HG03571 (cell line): ENCODE data around the gene B3GNT3.
"Not testable (repeated sequence)": the region's sequence is repeated elsewhere in the genome, so short reads cannot be mapped to it uniquely, and the experiment has no call there.

Source experiments
- ATAC-seq: cut with Tn5 transposase; IDR thresholded peaks from one replicate; pipeline ENCODE4 v1.9.1; 2021; ENCODE audit not compliant: unreplicated experiment

B3GNT3 gene

DNA sequence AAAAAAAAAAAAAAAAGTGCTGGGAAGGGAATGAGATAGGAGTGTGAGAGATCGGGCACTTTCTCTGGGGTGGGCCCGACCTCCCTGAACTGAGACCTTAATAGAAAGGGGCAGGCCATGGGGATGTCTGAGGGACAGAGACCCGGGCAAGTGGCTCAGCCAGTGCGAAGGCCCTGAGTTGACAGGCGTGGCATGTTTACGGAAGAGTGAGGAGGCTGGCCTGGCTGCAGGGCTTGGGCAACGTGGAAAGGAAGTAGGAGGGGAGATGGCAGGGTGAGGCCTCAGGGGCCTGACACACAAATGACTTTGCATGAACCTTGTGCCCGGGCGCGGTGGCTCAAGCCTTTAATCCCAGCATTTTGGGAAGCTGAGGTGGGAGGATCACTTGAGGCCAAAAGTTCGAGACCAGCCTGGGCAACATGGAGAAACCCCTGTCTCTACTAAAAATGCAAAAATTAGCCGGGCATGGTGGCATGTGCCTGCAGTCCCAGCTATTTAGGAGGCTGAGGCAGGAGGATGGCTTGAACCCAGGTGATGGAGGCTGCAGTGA lies 29.8 kb upstream of the B3GNT3 start:
- no peak for ATAC-seq

DNA sequence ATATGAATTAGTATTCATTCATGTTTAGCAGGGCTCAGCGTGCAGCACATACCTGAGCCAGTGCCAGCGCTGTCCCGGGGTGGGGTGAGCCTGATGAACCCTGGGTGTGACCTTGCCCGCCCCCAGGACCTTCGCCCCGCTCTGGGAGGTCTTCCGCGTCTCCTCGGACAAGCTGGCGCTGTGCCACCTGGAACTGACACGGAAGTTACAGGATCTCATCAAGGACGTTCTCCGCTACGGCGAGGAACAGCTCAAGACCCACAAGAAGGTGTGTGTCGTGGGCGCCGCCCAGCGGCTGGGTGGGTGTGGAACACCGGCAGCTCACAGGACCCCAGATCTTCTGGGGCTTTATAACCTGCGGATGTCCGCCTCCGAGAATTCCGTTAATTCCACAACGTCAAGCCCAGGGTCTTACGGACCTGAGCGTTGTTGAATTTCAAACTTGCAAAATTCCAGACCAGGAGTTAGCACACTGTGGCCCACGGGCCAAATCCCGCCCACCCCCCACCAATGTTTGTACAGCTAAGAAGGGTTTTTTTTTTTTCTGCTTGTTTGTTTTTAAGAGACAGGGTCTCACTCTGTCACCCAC lies 28.3 kb upstream of the B3GNT3 start:
- no peak for ATAC-seq

DNA sequence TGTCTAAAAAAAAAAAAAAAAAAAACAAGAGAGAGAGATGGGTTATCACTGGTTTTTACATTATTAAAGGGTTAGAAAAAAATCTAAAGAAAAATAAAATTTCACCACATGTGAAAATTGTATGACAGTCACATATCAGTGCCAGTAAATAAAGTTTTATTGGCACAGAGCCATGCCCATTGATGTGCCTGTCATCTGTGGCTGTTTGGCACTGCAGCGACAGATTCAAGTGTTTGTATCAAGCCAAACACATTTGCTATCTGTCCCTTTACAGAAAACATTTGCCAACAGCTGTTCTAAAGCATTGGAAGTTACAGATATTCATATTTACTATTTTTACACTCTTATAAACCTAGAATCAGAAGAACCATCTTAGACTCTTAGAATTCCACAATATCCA lies 27.4 kb upstream of the B3GNT3 start:
- ATAC-seq: no peak

DNA sequence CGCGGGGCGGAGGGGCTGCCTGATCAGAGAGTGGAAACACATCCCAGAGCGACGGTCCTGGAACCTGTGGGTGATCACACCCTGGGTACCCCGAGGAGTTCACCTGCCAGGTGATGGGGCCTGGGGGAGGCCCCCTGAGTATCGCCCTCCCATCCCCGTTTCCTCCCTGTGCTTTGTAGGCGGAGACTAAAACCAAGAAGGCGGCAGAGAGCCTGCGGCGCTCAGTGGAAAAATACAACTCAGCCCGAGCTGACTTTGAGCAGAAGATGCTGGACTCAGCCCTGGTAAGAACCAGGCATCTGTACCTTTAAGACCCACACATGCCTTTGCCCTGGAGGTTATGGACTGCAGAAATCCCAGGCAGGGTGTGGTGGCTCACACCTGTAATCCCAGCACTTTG lies 24.3 kb upstream of the B3GNT3 start:
- no peak for ATAC-seq

DNA sequence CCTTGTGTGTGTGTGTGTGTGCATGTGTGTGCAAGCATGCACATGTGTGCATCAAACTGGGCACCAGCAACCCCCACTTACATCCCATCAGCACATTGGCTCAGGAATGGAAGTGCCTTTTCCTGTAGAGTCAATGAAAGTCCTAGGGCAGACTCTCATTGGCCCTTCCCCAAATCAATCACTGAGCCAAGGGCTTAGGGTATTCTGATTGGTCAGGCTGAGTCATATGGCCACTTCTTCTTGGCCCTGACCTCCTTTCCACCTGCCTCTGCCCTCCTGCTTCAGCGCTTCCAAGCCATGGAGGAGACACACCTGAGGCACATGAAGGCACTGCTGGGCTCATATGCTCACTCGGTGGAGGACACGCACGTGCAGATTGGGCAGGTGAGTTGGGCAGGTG lies 22.8 kb upstream of the B3GNT3 start:
- ATAC-seq: no peak

DNA sequence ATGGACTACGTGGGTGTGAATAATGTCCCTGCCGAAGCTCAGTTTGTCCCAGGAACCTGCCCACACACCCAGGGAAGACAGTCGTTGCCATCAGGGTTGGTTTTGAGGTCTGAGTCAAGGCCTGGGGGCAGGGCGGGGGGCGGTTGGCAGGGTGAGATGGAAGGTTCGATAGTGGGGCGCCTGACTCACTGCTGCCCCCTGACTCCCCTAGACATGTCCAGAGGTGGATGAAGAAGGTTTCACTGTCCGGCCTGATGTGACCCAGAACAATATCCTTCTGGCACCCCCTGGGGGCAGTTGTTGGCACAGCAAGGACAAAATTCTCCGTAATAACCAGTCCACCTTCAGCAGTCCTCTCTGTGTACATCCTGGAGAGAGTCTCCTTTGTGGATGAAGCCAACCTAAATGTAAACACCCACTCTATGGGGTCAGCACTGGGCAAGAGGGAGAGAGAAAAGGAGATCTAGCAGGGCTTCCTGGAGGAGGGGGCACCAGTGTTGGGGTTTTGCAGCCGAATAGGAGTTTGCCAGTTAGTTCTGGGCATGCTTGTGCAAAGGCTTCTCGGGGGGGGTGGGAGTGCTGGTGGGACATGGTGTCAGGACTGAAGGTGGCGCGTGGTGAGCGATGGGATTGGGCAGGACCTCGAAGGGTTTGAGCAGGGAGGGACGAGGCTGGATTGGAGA lies 19.6 kb upstream of the B3GNT3 start:
- ATAC-seq: no peak

DNA sequence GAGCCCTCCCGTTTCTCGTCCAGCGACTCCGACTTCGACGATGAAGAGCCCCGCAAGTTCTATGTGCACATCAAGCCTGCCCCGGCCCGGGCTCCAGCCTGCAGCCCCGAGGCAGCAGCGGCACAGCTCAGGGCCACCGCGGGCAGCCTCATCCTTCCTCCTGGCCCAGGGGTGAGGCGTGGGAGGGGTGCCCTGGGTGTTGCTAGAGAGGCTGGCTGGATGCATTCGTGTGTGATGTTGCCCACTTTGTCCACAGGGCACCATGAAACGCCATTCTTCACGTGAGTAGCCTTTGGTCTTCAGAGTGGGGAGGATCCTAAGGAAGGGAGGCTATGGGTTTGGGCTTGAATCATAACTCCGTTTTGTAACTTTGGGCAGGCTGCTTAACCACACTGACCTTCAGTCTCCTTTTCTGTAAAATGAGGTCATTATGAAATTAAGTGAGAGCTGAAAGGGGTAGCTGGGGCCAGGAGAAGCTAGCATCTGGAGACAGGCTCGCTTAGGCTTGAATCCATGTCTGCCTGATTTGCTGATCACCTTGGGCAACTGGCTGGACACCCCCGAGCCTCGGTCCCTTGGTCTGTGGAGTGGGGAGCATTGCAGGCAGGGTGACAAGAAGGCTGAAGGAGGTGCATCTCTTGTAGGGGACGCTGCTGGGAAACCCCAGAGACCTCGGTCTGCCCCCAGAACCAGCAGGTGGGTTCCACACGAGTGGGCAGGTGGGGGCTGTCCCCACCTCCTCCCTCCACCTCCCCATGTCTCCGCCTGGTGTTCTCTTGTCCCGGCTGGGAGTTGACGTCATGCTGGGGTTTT lies 18.7 kb upstream of the B3GNT3 start:
- peak; percentile 57 for ATAC-seq

DNA sequence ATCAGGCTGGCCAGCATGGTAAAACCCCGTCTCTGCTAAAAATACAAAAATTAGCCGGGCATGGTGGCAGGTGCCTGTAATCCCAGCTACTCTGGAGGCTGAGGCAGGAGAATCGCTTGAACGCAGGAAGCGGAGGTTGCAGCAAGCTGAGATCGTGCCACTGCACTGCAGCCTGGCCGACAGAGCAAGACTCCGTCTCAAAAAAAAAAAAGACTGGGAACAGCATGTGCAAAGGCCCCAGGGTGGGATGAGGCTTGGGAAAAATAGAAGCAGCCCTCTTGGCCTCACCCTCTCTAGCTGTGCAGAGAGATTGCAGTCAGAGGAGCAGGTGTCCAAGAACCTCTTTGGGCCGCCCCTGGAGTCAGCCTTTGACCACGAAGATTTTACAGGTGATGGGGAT lies 17.1 kb upstream of the B3GNT3 start:
- not testable (repeated sequence) for ATAC-seq

DNA sequence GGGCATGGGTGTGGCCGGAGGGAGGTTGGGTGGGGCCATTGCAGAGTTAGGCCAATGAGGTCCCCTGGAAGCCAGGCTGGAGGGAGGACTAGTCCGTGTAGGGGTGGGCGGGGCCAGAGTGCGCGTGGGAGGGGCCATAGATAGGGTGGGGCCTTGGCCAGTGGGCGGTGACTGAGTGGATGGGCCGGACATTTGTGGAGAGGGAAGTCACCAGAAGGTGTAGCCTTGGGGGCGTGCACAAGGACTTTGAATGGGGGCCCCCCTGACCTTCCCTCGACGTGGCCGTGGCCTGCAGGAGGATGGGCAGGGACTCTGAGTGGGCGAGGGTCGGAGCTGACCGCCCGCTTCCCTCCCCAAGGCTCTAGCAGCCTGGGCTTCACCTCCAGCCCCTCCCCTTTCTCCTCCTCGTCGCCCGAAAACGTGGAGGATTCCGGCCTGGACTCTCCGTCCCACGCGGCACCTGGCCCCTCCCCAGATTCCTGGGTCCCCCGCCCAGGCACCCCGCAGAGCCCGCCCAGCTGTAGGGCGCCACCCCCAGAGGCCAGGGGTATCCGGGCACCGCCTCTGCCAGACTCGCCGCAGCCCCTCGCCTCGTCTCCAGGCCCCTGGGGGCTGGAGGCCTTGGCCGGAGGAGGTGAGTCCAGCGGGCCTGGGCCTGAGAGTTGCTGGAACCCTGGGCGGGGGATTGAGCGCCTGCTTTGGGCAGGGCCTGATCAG lies 16.5 kb upstream of the B3GNT3 start:
- ATAC-seq: no peak

DNA sequence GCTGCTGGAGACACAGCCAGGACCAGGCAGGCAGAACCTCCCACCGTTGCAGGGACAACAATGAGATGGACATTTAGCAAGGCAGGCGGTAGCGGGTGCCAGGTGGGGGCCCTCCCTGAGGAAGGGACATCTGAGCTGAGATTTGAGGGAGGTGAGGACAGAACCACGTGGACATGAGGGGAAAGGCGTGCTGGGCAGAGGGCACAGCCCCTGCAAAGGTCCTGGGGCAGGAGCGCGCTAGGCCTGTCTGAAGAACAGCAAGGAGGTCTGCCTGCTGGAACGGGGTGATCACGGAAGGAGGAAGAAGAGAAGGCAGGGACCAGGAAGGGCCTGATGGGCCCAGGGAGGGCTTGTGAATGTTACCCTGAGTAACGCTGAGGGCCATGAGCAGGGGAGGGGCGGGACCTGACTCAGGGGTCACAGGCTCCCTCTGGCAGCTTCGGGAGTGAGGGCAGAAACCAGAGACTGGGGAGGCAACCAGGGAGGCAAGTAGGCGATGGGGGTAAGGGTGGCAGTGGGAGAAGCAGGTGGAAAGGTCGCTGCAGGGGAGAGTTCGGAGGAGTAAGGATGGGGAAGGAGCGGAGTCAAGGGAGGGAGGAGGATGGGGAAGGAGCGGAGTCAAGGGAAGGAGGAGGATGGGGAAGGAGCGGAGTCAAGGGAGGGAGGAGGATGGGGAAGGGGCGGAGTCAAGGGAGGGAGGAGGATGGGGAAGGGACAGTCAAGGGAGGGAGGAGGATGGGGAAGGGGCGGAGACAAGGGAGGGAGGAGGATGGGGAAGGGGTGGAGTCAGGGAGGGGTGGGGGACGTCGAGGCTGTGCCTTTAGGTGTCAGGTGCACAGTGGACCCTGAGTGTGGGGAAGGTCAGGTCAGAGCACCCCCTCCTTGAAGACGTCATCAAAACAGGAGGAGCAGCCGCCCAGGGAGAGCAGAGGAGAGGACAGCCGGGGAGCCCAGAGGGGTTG lies 15.7 kb upstream of the B3GNT3 start:
- ATAC-seq: no peak

DNA sequence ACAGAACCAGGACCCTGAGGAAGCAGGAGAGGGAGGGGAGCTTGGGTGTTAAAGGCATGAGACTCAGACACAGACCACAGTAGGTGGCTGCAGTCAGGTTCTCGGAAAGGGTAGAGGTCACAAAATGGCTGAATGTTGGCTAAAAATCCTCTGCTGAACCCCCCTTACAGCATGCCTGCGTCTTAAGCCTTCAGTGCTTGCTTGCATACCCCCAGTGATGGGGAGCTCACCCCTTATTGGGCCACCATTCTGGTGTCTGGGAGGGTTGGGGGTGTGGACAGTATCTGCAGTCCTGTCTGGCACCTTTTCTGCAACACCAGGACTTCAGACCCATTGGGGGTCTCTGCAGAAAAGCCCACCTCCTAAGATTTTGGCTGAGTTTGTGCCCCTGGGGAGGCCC lies 14.2 kb upstream of the B3GNT3 start:
- ATAC-seq: no peak

DNA sequence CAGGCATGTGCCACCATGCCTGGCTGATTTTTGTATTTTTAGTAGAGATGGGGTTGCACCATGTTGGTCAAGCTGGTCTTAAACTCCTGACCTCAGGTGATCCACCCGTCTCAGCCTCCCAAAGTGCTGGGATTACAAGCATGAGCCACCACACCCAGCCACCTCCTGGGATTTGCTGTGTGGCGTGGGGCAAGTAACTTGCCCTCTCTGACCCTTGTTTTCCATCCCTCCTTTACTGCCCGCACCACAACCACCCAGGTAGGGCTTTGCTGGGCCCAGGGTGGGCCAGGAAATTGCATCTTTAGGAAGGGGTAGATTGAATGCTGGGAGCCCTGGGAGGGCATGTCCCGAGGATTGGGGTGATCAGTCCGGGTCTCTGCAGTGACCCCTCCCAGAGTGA lies 11.2 kb upstream of the B3GNT3 start:
- not testable (repeated sequence) for ATAC-seq

DNA sequence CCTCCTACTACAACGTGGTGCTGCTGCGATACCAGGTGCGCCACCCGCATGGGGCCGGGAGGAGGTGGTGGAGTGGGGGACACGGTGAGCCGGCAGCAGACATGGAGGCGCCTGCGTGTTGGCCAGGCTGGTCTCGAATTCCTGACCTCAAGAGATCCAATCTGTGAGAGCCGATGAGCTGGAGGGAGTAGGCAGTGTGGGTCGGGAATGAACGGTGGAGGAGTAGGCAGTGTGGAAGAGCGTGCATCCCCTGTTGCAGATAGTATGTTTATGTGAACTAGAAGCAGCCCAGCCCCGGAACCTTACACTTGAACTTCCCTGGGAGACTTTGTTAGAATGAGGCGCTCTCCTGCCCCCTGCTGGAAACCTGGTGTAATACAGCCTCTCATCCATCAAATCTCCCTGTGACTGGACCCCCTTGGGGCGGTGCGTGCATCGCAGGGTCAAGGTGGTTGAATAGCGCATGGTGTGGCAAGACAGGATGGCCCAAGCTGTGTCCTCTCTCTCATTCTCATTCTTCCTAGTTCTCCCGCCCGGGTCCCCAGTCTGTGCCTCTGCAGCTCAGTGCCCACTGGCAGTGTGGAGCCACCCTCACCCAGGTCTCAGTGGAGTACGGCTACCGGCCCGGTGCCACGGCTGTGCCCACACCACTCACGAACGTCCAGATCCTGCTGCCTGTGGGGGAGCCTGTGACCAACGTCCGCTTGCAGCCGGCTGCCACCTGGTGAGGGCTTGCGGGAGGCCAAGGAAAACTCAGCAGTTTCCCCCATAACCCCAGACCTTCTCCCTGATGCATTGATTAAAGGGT lies 10.5 kb upstream of the B3GNT3 start:
- no peak for ATAC-seq

DNA sequence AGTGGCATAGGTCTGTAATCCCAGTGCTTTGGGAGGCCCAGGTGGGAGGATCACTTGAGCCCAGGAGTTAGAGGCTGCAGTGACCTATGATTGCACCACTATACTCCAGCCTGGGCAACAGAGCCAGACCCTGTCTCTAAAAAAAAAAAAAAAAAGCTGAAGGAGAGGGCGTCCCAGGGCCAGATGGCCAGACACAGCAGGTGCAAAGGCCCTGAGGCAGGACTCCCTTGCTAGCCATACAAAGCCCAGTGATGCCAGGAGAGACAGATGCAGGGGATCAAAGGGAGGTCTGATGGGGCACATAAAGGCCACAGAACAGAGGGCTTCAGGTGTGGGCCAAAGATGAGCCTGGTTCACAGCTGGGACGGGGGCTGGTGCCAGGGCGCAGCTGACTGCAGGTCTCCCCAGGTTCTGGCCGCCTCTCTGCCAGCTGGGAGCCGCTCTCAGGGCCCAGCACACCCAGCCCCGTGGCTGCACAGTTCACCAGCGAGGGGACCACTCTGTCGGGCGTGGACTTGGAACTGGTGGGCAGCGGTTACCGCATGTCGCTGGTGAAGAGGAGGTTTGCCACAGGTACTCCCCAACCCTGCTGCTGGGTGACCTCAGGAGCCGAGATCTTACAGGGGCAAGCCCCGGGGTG lies 7.5 kb upstream of the B3GNT3 start:
- ATAC-seq: no peak

DNA sequence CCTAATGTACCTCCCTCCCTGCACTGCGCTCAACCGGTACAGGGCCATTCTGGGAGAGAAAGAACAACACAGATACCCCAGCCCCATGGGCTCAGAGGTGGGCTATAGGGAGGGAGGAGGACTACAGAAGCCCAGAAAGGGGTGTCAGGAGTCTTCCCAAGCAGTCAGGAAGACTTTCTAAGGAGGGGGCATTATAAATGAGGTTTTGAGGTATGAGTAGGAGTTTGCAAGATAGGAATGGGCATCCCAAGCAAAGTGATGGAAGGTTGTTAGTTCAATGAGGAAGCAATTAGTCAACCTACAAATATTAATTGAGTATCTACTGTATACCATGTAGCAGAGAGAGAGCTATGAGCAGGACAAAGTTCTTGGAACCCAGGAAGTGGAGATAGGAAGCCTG lies 6.3 kb upstream of the B3GNT3 start:
- no peak for ATAC-seq

DNA sequence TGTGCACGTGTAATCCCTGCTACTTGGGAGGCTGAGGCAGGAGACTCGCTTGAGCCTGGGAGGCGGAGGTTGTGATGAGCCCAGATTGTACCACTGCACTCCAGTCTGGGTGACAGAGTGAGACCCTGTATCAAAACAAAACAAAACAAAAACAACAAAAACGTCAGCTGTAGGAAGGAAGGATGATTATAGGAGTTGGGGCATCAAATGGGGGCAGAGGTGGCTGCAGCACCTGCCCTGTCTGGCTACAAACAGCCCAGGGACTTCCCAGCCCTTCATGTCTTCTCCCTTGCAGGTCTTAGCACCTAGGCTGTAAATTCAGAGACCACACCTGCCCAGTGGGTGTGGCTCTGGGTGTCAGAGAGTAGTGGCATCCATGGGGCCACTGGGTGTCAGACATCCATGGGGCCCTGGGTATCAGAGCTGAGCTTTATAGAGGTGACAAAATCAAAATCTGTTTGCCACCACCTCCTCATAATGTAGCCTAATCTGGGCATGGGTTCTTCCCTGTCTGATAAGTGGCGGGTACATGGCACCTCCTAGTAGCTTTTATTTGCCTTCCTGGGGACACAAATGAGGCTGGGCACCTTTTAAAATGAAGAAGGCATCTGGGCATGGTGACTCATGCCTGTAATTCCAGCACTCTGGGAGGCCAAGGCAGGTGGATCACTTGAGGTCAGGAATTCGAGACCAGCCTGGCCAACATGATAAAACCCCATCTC lies 4.7 kb upstream of the B3GNT3 start:
- no peak for ATAC-seq

DNA sequence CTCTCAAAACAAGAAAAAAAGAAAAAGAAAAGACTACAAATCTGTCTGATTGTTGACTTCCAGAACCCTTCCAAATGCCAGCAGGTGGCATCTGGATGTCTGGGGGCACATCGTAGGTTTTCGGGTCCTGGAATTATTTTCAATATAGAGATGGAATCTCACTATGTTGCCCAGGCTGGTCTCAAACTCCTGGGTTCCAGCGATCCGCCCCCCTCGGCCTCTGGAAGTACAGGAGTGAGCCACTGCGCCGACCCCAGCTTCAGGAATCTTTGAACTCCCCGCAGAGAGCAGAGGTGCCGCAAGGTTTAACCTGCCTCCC lies 567 bp upstream of the B3GNT3 start:
- no peak for ATAC-seq

DNA sequence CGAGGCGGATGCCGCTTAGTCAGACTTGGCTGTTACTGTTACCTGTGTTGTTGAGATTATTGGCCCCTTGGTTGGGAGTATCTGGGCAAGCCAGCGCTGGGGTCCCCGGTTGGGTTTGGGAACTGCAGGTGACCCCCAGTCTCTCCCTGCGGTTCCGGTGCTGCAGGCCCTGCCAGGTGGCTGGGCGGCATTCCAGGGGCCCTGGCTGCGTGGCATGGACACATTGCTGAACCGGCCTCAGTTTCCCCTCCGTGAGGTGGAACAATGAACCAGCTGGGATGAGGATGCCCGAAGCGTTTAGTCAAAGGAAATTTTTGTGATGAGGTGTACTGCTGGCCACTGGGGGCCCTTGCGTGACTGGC lies 538 bp downstream of the B3GNT3 start:
- ATAC-seq: no peak
